Breast epithelium (tissue), 3 donors: Measurements from ENCODE around the gene TPT1.

Experiments
- CTCF ChIP-seq, 3 donors: fragments of 450-650 bp; IDR thresholded peaks; one replicate each; pipeline ENCODE4 v1.5.1; 2016 to 2017; ENCODE audit warnings: antibody characterized with exemption in 3 of 3, mild to moderate bottlenecking in 3 of 3, moderate library complexity in 3 of 3
- POLR2A ChIP-seq: fragments of 450-650 bp; IDR thresholded peaks from one replicate; pipeline ENCODE4 v1.6.1; 2016; ENCODE audit warnings: antibody characterized with exemption, mild to moderate bottlenecking, moderate library complexity
- POLR2AphosphoS5 ChIP-seq, 3 donors: sonication (generic); formaldehyde crosslinking; IDR thresholded peaks; one replicate each; pipeline ENCODE4 v1.6.1; 2017; ENCODE audit warnings: antibody characterized with exemption in 3 of 3

GRCh38 chr13:45337803-45338202, 3.2 kb downstream of the TPT1 start:
- TF ChIP-seq POLR2AphosphoS5 (IDR thresholded peaks at IDR 0.05) (no peak), POLR2A (no peak), CTCF (IDR thresholded peaks at IDR 0.05) (no peak)
